ENCODE measurements around the gene FAM110D. TPM values are rescaled to one million over a fixed set of nuclear protein-coding genes. Genes with fewer than 3 reads are reported as not detected.

Gene FAM110D
- total and polyA plus RNA-seq, 2 donors (not counting 3 experiments of a cell fraction or from before 2014, with no cell fraction given): 2.6 to 5.1 TPM

DNA sequence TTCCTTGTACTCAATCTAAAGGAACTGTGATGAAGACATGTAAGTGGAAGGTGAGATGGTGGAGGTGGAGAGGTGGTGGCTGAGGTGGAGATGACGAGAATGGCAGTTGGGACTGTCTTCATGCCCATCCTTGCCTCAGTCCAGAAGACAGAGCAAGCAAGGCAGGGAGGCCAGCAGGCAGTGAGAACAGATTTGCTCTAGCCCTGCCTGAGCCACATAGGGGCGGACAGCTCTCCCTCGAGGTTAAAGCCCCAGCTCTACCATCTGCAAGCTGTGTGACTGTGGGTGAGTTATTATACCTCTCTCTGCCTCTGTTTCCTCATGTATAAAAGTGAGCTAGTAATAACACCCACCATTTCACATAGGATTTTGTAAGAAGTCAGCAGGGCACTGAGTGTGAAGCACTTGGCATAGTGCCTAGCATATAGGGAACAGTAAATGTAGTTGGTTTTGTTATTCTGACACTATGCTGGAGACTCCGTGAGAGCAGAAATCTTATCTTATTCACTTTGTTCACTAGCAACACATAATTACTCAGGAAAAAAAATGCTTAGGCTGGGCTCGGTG is 4.8 kb upstream of the FAM110D start:
- Histone ChIP-seq H3K4me1 (ENCODE audit: control insufficient read depth, extremely low read depth, insufficient read depth, low read length) (peaks cover 32% of the 10 kb centered on the region), H3K79me2 (ENCODE audit: control insufficient read depth, insufficient read depth, low read length) (no peaks in the 10 kb centered on the region), H3K9ac (replicated peaks; ENCODE audit: extremely low read depth, insufficient read depth, low read length) (no peak overlapping the region), H3K27me3 (ENCODE audit: control insufficient read depth in 2 of 2, insufficient read depth in 2 of 2, low read length in 2 of 2) (no peaks in the 10 kb centered on the region), H3K36me3 (ENCODE audit: control insufficient read depth in 2 of 2, extremely low read depth in 1 of 2, insufficient read depth in 2 of 2, low read length in 2 of 2) (no peaks in the 10 kb centered on the region), H2AFZ (ENCODE audit: low read depth, low read length) (no peak overlapping the region), H3K9me1 (replicated peaks; ENCODE audit: control insufficient read depth, extremely low read depth, insufficient read depth, low read length) (no peaks in the 10 kb centered on the region), H3K4me3 (replicated peaks in 1 of 3; ENCODE audit: insufficient read depth in 1 of 3, low read depth in 1 of 3, low read length in 3 of 3) (no peak overlapping the region), H4K20me1 (replicated peaks; ENCODE audit: control insufficient read depth, extremely low read depth, insufficient read depth, low read length) (no peaks in the 10 kb centered on the region), H3K4me2 (ENCODE audit: insufficient read depth, low read length) (no peak overlapping the region), H3K9me3 (replicated peaks; ENCODE audit: control insufficient read depth, insufficient read depth, low read length) (no peaks in the 10 kb centered on the region), H3K27ac (ENCODE audit: insufficient read depth, low read depth, low read length) (no peak overlapping the region)
- intact Hi-C loops (cut with micrococcal nuclease): loop anchor here (10.0 kb wide), 1 partner anchor 249 kb away; the partner anchor contains the start of gene STMN1
- POLR2A ChIA-PET: no interaction called here
- no TSS peak for BruUV-seq (replicated peaks)
- FAIRE-seq: no peak
- dilution Hi-C loops (cut with MboI; ENCODE audit: extremely low pct_ligation_motif_present, low sequenced_read_pairs): no loop called here
- no peak for TF ChIP-seq POLR2AphosphoS5 (IDR thresholded peaks at IDR 0.05; ENCODE audit: insufficient read depth, low read depth, low read length)
- no peak for TF ChIP-seq MYC (IDR thresholded peaks at IDR 0.05; ENCODE audit: low read depth, low read length)
- TF ChIP-seq JUN (IDR thresholded peaks at IDR 0.05; ENCODE audit: borderline replicate concordance, insufficient read depth, insufficient read length, low read depth): no peak
- CTCF ChIA-PET: interaction anchor here (5.6 kb wide), 2 partner anchors 10 to 16 kb away, joined by 36 to 69 read pairs; partner anchors contain the start of genes C1orf232 and ZNF593
- DNase-seq (ENCODE audit: low read depth, low spot score): no peak

DNA sequence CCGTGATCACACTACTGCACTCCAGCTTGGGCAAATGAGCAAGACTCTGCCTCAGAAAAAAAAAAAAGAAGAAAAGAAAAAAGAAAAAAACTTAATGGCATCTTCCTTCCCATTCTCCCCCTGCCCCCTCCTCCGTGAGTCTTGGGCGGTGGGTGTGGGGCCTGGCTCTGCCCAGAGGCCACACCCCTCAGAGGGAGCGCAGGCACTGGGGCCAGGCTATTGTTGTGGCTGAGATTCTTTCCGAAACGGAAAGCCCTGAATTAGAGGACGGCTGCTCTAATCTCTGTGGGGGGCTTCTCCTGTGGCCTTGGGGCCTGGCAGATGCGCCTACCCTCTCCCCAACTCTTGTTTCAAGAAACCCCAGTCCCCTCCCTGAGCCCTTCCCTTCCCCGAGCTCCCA is 4.1 kb upstream of the FAM110D start:
- no peaks in the 10 kb centered on the region for H3K36me3 ChIP-seq (ENCODE audit: control insufficient read depth in 2 of 2, extremely low read depth in 1 of 2, insufficient read depth in 2 of 2, low read length in 2 of 2)
- no peak for FAIRE-seq
- H2AFZ ChIP-seq (ENCODE audit: low read depth, low read length): no peak overlapping the region
- dilution Hi-C loops (cut with MboI; ENCODE audit: extremely low pct_ligation_motif_present, low sequenced_read_pairs): no loop called here
- no peak overlapping the region for H3K9ac ChIP-seq (replicated peaks; ENCODE audit: extremely low read depth, insufficient read depth, low read length)
- no peaks in the 10 kb centered on the region for H3K9me3 ChIP-seq (replicated peaks; ENCODE audit: control insufficient read depth, insufficient read depth, low read length)
- BruUV-seq (replicated peaks): no TSS peak
- CTCF ChIA-PET: interaction anchor here (2.8 to 5.6 kb wide), 3 partner anchors 10 to 50 kb away, joined by 18 to 69 read pairs (median 36); partner anchors contain the start of genes C1orf232 and ZNF593
- intact Hi-C loops (cut with micrococcal nuclease): loop anchor here (10.0 kb wide), 1 partner anchor 250 kb away; the partner anchor contains the start of gene STMN1
- POLR2A ChIA-PET: no interaction called here
- TF ChIP-seq, protein P1, sequence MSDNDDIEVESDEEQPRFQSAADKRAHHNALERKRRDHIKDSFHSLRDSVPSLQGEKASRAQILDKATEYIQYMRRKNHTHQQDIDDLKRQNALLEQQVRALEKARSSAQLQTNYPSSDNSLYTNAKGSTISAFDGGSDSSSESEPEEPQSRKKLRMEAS (IDR thresholded peaks at IDR 0.05; ENCODE audit: insufficient read depth, insufficient read length): no peak
- TF ChIP-seq POLR2AphosphoS5 (IDR thresholded peaks at IDR 0.05; ENCODE audit: insufficient read depth, low read depth, low read length) (no peak), MYC (IDR thresholded peaks at IDR 0.05; ENCODE audit: low read depth, low read length) (no peak), GATA2 (IDR thresholded peaks at IDR 0.05; ENCODE audit: insufficient read depth, insufficient read length, low read depth, low read length) (no peak), EZH2 (IDR thresholded peaks at IDR 0.05; ENCODE audit: borderline replicate concordance, low read depth, low read length, severe bottlenecking) (no peak), POLR2A (IDR thresholded peaks at IDR 0.05; ENCODE audit: low read depth, low read length) (no peak), FOS (IDR thresholded peaks at IDR 0.05; ENCODE audit: borderline replicate concordance, insufficient read depth, low read length) (no peak), JUN (IDR thresholded peaks at IDR 0.05; ENCODE audit: borderline replicate concordance, insufficient read depth, insufficient read length, low read depth) (no peak)
- TF ChIP-seq, protein P2, sequence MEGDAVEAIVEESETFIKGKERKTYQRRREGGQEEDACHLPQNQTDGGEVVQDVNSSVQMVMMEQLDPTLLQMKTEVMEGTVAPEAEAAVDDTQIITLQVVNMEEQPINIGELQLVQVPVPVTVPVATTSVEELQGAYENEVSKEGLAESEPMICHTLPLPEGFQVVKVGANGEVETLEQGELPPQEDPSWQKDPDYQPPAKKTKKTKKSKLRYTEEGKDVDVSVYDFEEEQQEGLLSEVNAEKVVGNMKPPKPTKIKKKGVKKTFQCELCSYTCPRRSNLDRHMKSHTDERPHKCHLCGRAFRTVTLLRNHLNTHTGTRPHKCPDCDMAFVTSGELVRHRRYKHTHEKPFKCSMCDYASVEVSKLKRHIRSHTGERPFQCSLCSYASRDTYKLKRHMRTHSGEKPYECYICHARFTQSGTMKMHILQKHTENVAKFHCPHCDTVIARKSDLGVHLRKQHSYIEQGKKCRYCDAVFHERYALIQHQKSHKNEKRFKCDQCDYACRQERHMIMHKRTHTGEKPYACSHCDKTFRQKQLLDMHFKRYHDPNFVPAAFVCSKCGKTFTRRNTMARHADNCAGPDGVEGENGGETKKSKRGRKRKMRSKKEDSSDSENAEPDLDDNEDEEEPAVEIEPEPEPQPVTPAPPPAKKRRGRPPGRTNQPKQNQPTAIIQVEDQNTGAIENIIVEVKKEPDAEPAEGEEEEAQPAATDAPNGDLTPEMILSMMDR (IDR thresholded peaks at IDR 0.05; ENCODE audit: extremely low read depth in 1 of 2, insufficient read depth in 1 of 2, low read depth in 1 of 2, low read length in 2 of 2): no peak
- no peaks in the 10 kb centered on the region for H3K9me1 ChIP-seq (replicated peaks; ENCODE audit: control insufficient read depth, extremely low read depth, insufficient read depth, low read length)
- no peak overlapping the region for H3K4me3 ChIP-seq (replicated peaks in 1 of 3; ENCODE audit: insufficient read depth in 1 of 3, low read depth in 1 of 3, low read length in 3 of 3)
- peaks cover 39% of the 10 kb centered on the region for H3K4me1 ChIP-seq (ENCODE audit: control insufficient read depth, extremely low read depth, insufficient read depth, low read length)
- H3K4me2 ChIP-seq (ENCODE audit: insufficient read depth, low read length): no peak overlapping the region
- H4K20me1 ChIP-seq (replicated peaks; ENCODE audit: control insufficient read depth, extremely low read depth, insufficient read depth, low read length): no peaks in the 10 kb centered on the region
- no peaks in the 10 kb centered on the region for H3K79me2 ChIP-seq (ENCODE audit: control insufficient read depth, insufficient read depth, low read length)
- peak; percentile 36 for DNase-seq (ENCODE audit: low read depth, low spot score)
- H3K27me3 ChIP-seq (ENCODE audit: control insufficient read depth in 2 of 2, insufficient read depth in 2 of 2, low read length in 2 of 2): no peaks in the 10 kb centered on the region
- no peak overlapping the region for H3K27ac ChIP-seq (ENCODE audit: insufficient read depth, low read depth, low read length)

Data from endothelial cell of umbilical vein (primary cell).